Kidney (tissue), 14 donors: ENCODE measurements around the gene TEAD1. TPM values are rescaled to one million over a fixed set of nuclear protein-coding genes. Genes with fewer than 3 reads are reported as not detected.

Experiments
- DNase-seq, 5 donors: peaks; one replicate each; pipeline ENCODE4 v3.0.0-alpha.2; 2013 to 2020
- FAIRE-seq: peaks from 2 replicates; lab custom pipeline; 2012; peaks lifted over from hg19 to GRCh38; lab: Jason Lieb, UNC
- H3K27ac ChIP-seq, 2 donors: one replicate each; pipeline ENCODE4 v1.7.0; 2013; ENCODE audit warnings: low read depth in 2 of 2, low read length in 2 of 2, inconsistent platforms in 1 of 2
- H3K27me3 ChIP-seq: one replicate; pipeline ENCODE4 v1.7.1; 2013; ENCODE audit warnings: low read length, inconsistent platforms; ENCODE audit not compliant: control insufficient read depth, insufficient read depth
- H3K36me3 ChIP-seq, 3 donors: one replicate each; pipeline versions ENCODE4 v1.7.0 to v1.7.1; 2013; ENCODE audit warnings: low read length in 3 of 3, control low read depth in 1 of 3, inconsistent platforms in 1 of 3; ENCODE audit not compliant: insufficient read depth in 3 of 3, control insufficient read depth in 2 of 3
- H3K4me1 ChIP-seq, 3 donors: one replicate each; pipeline versions ENCODE4 v1.7.0 to v1.7.1; 2013; ENCODE audit warnings: low read length in 3 of 3, inconsistent platforms in 1 of 3, low read depth in 1 of 3; ENCODE audit not compliant: control insufficient read depth in 2 of 3, insufficient read depth in 2 of 3
- H3K4me3 ChIP-seq, 3 donors: one replicate each; pipeline versions ENCODE4 v1.7.0 to v1.8.1; 2013; ENCODE audit warnings: low read length in 3 of 3, control low read depth in 1 of 3, inconsistent platforms in 1 of 3
- H3K9ac ChIP-seq, 3 donors: one replicate each; pipeline versions ENCODE4 v1.7.0 to v1.7.1; 2013; ENCODE audit warnings: low read length in 3 of 3, control low read depth in 1 of 3, inconsistent platforms in 1 of 3
- H3K9me3 ChIP-seq, 3 donors: one replicate each; pipeline versions ENCODE4 v1.7.0 to v1.7.1; 2013; ENCODE audit warnings: low read length in 3 of 3, control low read depth in 1 of 3, inconsistent platforms in 1 of 3; ENCODE audit not compliant: control insufficient read depth in 2 of 3, insufficient read depth in 1 of 3
- intact Hi-C: fragments of 100-400 bp; cut with DNase I; formaldehyde crosslinking; loops from one replicate; pipeline ENCODE4 v1.11.1; 2022
- polyA plus RNA-seq: library from polyadenylated mRNA; stranded (reverse); fragments of 350-450 nt; fragmentation: Illumina TruSeq; extraction: RNeasy Lipid Tissue Mini Kit (QIAGEN cat#74804); gene quantifications from one replicate; pipeline ENCODE4 v1.2.3, GENCODE V29; 2014; ENCODE audit warnings: low read depth, low replicate concordance; ENCODE audit not compliant: insufficient read depth
- total RNA-seq: library from RNA; stranded (reverse); fragmentation: NEBNext Ultra II Directional; extraction: Animal tissue kit (Norgen Biotek cat#: 25700); gene quantifications from one replicate; pipeline ENCODE4 v1.2.1, GENCODE V29; 2021
- TF ChIP-seq, protein P1 (sequence below): IDR thresholded peaks from 3 replicates; pipeline ENCODE4 v1.5.1; 2012; ENCODE audit warnings: mild to moderate bottlenecking, moderate library complexity, borderline replicate concordance; ENCODE audit not compliant: insufficient read depth; ENCODE audit errors: extremely low read depth
- donor health status: control.
- donor health status: control.
- donor health status: control.
- donor health status: control.
- donor health status: control.
- donor health status: DM: yes; HTN: yes; CAD: no.
- donor health status: Normal renal cell carcinoma (clear cell type).

Gene TEAD1
- total and polyA plus RNA-seq, 2 donors from 2014 or later = 7.6 to 77.2 TPM

DNA sequence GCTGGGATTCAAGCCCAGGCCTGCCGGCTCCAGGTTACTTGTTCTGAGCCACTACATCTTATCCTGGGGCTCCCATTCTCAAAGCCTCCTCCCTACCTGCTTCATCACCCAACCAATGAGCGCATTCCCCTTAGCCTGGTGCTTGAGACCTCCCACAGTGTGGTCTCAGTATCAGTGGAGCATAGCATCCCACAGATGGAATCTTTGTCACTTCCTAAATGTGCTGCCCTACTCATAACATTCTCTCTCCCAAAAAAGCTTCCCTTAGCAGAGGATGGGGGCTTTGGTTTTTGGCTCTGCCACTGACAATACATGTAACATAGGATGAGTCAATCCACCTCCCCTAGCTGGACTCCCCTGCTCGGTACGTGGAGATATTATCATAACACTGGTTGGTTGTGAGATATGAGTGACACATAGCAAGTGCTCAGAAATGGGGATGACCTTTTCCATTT lies 28.8 kb downstream of the TEAD1 start:
- FAIRE-seq = no peak
- Histone ChIP-seq H3K36me3 (no peaks in the 10 kb centered on the region), H3K4me1 (peaks cover 0 to 18% (median 11%) of the 10 kb centered on the region in 3 donors), H3K27me3 (no peaks in the 10 kb centered on the region), H3K4me3 (no peak overlapping the region), H3K9me3 (no peaks in the 10 kb centered on the region), H3K27ac (no peak overlapping the region), H3K9ac (no peak overlapping the region)
- intact Hi-C loops = no loop called here
- DNase-seq = no peak
- TF ChIP-seq, protein P1, sequence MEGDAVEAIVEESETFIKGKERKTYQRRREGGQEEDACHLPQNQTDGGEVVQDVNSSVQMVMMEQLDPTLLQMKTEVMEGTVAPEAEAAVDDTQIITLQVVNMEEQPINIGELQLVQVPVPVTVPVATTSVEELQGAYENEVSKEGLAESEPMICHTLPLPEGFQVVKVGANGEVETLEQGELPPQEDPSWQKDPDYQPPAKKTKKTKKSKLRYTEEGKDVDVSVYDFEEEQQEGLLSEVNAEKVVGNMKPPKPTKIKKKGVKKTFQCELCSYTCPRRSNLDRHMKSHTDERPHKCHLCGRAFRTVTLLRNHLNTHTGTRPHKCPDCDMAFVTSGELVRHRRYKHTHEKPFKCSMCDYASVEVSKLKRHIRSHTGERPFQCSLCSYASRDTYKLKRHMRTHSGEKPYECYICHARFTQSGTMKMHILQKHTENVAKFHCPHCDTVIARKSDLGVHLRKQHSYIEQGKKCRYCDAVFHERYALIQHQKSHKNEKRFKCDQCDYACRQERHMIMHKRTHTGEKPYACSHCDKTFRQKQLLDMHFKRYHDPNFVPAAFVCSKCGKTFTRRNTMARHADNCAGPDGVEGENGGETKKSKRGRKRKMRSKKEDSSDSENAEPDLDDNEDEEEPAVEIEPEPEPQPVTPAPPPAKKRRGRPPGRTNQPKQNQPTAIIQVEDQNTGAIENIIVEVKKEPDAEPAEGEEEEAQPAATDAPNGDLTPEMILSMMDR = no peak

DNA sequence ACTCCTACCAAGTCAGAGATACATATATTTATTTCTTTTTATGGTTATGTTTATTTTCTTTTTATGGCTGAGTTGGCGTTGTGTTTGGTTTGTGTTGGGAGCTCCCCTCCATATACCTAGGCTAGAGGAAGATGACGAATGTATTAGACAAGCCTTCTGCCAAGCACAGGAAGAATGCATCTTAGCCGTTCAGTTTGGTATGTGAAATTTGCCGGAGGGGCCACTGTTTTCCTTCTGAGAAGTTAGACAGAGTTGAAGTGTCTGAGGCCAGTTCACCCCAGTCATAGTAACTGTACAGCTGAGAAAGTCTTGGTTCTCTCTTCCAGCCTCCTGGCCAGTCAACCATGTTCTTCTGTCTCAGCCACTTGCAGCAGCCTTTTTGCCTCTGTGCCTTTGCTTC lies 29.8 kb downstream of the TEAD1 start:
- no peaks in the 10 kb centered on the region for H3K36me3 ChIP-seq
- TF ChIP-seq, protein P1 = no peak
- H3K4me1 ChIP-seq = peaks cover 0 to 21% (median 15%) of the 10 kb centered on the region in 3 donors
- no peak overlapping the region for H3K27ac ChIP-seq
- H3K4me3 ChIP-seq = no peak overlapping the region
- no peaks in the 10 kb centered on the region for H3K9me3 ChIP-seq
- H3K9ac ChIP-seq = no peak overlapping the region
- no peaks in the 10 kb centered on the region for H3K27me3 ChIP-seq
- intact Hi-C loops = no loop called here
- FAIRE-seq (no peak), DNase-seq (no peak)

DNA sequence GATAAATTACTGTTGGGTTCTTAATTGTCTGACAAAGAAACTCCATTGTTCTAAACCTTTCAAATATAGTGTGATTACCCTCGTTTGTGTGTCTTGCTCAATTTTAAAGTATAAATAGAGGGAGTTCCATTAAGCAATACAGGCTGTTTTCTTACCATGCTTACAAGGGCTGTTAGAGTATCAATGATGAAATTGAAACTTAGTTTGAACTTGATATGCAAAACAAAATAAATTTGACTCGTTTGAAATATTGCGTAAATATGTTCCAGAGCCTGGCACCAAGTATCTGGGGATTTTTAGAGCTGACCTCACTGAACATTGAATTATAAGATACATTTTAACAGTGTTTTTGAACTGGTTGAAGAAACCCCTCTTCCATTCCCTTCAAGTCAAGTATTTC lies 31.7 kb downstream of the TEAD1 start:
- TF ChIP-seq, protein P1 = no peak
- Histone ChIP-seq H3K9ac (no peak overlapping the region), H3K27ac (no peak overlapping the region), H3K9me3 (no peaks in the 10 kb centered on the region), H3K4me1 (peaks cover 0 to 21% (median 15%) of the 10 kb centered on the region in 3 donors), H3K27me3 (no peaks in the 10 kb centered on the region), H3K36me3 (no peaks in the 10 kb centered on the region), H3K4me3 (no peak overlapping the region)
- no peak for FAIRE-seq
- no peak for DNase-seq
- intact Hi-C loops = no loop called here
